GM21737 (cell line): ENCODE data around the gene FARSB.
A peak's percentile ranks its signal among the peaks of the same experiment; 100 is the strongest.
"Not testable (repeated sequence)": the region's sequence is repeated elsewhere in the genome, so short reads cannot be mapped to it uniquely, and the experiment has no call there.

ENCODE experiments used
- ATAC-seq: cut with Tn5 transposase; IDR thresholded peaks from one replicate; pipeline ENCODE4 v1.9.1; 2021; ENCODE audit warnings: mild to moderate bottlenecking, moderate library complexity; ENCODE audit not compliant: unreplicated experiment

Gene FARSB

DNA sequence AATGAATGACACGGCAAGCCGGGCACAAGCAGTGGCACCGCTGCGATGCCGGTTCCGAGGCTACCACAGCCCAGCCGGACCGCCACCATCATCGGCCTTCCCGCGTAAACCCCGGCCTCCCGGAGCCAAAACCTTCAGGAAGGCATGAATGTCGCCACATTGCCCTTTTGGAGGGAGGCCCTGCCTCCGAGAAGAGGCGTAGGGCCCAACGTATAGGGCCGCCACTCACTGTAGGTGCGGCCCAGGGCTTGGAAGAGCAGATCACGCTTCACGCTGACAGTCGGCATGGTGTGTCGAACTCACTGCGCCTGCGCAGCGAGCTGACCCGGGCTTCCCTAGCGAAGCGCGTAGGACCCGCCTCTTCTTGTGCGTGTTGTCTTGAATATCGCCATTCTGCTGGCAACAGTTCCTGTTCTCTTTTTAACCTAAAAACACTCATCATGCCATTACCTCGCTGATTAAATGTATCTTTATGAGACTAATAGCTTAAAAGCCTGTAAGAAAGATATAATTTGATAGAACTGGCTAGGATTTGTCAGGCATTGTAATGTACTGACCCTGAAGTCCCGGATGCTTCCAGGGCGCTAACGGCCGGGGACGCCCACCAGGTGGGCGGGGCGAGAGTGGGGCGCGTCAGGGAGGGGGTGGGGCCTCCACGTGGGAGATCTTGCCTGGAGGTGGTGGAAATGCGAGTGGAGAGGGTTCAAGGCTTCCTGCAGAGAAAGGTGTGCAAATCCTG is at the start of gene FARSB:
Gene FARSB, minus strand, starts transcription at position 306 of the 739 bp plus-strand sequence. Its CDS starts 19 bp downstream, at position 287.
- peak; percentile 90 for ATAC-seq

DNA sequence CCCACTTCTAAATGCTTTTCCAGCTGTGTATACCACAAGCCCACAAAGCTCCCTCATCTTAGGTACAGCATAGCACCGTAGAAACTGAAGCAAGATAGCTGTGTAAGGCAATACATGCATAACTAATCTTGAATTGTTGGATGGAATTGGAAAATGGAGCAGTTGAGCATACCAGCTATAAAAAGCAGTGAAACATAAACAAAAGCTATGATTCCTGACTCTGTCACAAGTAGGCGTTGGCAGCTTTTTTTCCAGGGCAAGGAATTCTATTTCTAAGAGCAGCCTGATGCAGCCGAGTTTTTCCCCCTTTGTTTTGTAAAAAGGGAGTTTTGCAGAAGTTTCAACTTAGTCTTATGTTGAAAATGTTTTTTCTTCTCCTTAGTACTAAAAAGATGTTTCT is 48.0 kb upstream of the FARSB start:
- ATAC-seq = no peak

DNA sequence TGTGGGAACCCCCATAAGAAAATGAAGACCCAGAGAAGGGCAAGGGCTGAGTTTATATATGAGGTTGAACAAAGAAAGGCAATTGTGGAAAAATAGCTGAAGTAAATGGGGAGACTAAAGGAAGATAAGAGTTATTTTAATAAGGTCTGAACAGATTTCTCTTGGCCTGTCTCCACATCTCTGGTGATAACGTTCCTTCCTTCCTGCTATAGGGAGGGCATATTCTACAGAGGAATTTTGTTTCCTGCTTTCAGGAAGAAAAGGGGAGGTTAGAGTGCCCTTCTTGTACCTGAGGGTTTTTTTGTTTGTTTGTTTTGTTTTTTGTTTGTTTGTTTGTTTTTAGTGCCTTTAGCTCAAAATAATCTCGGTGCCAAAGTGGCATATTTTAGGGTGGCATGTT is 47.2 kb upstream of the FARSB start:
- no peak for ATAC-seq

DNA sequence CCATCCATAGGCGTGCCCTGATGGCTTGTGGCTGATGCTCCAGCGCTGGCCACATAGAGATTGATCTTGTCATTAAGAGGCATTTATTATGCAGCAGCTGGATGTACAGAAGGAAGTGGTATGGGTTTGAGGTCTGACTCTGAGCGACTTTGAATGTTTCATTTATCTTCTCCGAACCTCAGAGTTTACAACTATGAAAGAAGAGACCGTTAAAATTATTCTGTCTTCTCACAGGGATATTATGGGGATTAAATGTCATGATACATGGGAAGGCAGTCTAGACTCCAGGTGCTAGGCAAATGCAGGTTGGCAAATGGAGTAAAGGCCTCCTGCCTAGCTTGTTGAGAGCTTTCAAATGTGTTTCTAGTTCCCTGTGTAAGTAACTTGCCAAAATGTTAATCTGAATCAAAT is 45.8 kb upstream of the FARSB start:
- no peak for ATAC-seq

DNA sequence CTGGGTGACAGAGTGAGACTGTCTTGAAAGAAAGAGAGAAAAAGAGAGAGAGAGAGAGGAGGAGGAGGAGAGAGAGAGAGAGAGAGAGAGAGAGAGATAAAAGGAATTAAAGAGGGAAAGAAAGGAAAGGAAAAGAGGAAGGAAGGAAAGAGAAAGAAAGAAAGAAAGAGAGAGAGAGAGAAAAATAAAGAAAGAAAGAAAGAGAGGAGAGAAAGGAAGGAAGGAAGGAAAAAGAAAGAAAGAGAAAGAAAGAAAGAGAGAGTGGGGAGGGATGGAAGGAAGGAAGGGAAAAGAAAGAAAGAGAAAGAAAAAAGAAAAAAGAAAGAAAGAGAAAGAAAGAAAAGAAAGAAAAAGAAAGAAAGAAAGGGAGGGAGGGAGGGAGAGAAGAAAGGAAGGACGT is 45.3 kb upstream of the FARSB start:
- ATAC-seq = no peak

DNA sequence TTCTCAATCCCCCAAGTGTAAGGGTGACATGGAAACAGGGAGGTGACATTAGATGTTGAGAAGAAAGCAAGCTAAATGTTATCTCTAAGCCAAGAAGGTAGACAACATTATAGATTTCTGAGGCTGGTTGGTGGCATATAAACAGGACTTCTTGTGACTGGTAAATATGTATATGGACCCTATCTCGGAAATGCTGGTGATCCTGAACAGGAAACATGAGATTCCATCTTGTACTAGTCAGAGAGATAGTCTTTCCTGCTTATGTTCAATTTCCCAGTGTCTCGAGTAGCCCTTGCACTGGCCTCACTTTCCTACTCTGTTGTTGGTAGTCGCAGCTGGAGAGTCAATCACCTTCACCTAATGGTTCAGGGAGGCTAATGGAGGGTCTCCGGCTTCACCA is 42.4 kb upstream of the FARSB start:
- no peak for ATAC-seq

DNA sequence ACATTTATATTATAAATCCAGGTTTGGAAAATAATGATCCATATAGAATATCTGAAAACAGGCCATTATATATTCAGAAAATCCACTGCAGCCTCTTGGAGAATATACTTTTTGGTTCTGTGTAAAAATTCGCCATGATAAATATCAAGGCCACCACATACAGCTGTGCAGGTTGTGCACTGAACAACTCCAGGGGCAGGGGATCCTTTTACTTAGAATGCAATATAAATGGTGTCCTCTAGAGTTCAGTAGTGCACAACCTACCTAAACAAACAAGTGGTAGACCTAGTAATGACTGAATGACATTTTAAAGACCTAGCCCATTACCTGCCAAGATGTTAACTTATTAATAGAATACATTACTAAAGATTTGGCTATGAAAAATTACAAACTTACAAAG is 37.9 kb upstream of the FARSB start:
- peak; percentile 68 for ATAC-seq

DNA sequence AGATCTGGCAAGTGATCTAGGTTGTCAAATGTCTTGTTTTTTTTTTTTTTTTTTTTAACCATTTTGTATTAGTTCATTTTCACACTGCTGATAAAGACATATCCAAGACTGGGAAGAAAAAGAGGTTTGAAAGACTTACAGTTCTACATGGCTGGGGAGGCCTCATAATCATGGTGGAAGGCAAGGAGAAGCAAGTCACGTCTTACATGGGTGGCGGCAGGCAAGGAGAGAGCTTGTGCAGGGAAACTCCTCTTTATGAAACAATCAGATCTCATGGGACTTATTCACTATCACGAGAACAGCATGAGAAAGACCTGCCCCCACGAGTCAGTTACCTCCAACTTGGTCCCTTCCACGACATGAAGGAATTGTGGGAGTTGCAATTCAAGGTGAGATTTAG is 37.5 kb upstream of the FARSB start:
- not testable (repeated sequence) for ATAC-seq

DNA sequence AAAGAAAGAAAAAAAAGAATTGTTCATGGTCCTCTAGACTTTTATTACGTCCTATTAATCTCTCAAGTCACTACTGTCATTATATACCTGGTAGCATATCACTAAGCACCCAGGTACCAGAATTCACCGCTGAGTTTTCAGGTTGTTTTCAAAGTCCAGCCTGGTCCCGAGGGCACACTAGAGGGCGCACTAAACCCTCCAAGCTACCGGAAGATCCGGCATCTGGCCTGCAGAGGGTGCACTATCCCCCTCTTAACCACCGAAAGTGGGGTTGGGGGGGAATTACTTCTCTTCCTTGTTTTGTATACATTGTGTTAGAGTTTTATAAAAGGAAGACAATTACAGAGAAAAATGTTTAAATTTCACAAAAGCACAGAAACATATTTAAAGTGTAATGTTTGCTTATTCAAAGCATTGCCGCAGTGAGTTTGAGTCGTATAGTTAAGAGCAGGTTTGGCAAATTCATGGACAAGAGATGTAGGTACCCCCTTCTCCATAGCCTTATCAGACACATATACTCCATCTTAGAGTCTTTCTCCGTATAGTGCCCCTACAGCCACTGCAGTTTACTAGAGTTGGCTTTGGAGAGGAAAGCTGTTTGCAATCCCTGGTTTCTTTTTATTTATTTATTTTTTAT is 34.8 kb upstream of the FARSB start:
- ATAC-seq = peak; percentile 95

DNA sequence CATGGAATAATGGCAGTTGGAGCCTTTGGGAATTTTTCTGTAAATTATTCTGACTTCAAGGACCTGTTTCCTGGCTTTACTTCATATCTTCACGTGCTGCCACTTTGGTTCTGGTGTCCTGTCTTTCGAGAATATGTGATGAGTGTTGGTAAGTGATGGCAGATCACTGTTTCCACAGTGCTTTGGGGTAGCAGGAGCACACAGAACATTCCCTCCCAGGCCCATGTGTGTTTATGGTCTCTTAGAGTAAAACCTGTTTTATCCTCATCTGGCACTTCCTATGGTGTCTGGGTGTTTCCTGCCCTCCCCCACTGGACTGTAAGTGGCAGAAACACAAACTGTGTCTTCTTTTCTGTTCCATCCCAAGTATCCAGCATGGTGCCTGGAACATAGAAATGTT is 33.4 kb upstream of the FARSB start:
- ATAC-seq = no peak

DNA sequence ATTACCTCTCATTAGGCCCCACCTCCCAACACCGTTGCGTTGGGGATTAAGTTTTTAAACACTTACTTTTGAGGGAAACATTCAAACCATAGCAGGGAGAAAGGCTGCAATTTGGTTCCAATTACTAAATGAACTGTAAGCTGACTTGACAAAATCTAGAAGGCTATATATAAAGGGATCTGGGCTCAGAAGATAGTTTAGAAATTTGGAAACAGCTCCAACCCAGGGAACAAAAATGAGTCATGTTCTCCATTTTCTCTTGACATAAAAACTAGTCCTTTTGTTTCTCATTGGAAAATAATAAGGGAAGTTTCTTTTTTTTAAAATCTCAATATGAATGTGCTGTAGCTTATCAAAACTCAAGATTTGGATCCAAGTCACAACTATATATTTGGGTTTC is 33.0 kb upstream of the FARSB start:
- ATAC-seq = no peak

DNA sequence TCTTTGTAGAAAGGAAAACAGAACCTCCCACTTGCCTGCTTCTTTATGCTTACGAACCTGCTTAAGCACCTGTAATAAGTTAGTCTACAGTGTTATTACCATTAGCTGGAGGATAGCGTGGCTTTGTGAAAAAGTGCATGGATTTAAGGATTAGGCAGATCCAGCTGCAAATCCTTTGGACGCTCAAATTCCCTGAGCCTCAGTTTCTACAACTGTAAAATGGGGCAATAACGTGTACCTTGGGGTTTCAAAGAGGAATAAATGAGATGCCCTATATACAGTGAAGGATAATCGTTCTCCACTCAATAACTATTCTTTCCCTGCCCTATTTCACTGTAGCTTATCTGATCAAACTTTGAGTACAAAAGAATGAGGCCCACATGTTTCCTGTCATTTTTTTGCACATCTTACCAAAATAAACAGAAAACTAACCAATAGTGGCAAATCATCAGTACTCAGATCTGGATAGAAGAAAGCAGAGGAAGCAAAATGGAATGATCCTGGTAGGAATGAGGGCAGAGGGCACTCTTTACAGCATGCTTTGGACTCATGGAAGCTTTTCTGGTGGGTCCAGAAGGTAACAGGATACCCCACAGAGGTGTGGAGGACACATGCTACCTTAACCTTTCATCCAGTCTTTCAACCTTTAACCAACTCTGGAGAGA is 30.3 kb upstream of the FARSB start:
- ATAC-seq = no peak

DNA sequence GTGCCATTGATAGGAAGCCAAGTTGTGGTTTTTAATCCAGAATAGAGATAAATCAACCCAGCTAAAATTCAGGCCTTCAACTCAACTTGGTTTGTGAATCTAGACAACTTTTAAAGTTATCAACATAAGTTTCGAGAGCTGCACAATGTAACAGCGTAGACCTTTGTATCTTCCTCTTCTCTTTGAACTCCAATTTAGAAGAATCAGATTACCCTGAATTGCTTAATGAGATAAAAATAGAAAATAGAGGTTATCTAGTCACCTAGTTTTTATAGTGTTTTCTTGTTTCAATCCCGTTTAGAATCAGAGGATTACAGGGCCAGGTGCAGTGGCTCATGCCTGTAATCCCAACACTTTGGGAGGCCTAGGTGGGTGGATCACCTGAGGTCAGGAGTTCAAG is 27.9 kb upstream of the FARSB start:
- no peak for ATAC-seq

DNA sequence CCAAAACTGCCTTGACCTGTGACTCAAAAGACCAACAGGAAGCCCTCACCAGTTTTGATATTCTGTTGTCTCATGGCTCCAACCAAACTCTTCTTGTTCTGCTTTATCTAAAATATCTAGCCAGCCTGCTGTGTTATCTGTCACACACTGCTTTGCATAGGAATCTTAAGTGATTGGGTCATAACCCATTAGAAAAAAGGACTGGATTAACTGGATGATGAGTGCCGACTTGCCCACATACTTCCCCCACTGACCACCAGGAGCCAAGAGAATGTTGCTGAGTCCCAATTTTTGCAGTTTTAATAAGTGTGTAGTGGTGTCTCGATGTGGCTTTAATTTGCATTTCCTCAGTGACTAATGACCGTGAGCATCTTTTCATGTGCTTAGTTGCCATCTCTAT is 22.1 kb upstream of the FARSB start:
- no peak for ATAC-seq

DNA sequence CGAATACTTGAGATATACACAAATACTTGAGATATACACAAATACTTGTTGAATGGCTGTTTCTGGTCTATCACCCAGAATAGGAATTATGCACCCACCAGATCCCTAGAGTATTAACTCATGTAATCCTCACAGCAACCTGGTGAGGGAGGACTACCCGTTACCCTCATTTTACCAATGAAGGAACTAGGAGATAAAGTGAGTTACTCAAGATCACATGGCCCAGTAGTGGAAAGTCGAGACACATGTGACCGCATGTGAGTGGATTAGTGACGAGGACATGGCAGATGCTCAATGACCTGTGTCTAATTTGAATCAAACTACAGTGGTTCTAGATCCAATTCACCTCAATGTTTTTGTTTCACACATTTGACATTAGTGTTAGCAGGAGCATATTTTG is 18.0 kb upstream of the FARSB start:
- ATAC-seq = no peak

DNA sequence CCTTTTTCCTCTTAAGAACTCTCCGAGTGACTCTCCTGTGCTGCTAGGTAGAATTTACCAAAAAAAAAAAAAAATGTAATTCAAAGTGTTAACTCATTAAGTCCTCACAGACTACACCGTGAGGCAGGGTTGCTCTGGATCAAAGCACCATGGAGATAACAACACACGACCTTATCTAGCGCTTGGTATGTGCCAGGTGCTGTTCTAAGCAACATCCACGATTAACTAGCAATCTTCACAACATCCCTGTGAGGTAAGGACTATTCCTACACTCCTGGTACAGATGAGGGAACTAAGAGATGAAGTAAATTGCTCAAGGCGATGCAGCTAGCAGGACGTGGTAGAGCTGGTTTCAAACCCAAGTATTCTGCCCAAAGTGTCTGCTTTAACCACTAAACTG is 17.4 kb upstream of the FARSB start:
- no peak for ATAC-seq

DNA sequence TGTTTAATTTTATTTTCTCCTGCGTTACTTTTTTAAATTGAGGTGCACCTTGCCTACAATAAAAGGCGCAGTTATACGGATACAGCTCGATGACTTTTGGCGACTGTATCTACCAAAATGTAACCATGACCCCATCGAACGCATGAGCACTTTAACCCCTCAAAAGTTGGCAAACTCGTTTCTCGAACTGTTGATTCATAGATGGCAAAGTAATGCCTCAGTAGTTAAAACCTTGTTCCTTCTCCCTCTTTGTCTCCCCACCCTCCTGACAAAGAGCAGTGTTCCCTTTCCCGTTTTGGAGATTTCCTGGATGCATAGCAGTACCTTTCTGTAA is 16.1 kb upstream of the FARSB start:
- no peak for ATAC-seq

DNA sequence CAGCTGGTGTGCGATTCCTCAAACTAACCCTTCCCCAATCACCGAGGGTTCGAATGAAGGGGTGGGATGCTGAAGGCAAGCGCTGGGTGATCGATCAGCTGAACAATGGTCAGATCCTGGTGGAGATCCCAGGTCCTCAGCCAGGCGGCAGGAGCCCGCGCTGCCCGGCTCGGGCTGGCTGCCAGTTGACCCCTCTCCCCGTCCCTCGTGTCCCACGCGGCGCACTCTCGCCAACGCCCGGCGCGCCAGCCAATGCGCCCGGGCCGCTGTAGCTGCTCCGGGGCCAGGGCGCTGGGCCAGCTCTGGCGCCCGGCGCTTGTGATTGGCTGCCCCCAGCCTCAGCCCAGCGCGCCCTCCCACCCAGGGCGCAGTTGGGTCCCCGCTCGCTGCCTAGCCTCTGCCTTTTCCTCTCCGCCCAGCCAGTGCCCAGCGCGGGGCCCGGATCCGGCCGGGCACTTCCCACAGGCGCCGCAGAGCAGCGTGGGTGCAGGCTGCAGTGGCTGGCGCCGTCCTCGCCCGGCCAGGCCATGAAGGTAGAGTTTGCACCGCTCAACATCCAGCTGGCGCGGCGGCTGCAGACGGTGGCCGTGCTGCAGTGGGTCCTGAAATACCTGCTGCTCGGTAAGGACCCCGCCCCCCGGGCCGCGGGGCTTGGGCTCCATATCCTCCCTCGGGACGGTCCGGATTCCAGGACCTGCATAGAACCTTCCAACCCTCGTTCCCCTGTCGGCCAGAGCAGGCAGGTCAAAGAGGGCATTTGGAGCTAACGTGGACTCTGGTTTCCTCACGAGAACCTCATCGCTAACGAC is 15.6 kb upstream of the FARSB start, which contains the start of gene MOGAT1:
Gene MOGAT1, plus strand, starts transcription at position 400 of the 809 bp plus-strand sequence. Its CDS starts 128 bp downstream, at position 528.
- ATAC-seq = no peak

DNA sequence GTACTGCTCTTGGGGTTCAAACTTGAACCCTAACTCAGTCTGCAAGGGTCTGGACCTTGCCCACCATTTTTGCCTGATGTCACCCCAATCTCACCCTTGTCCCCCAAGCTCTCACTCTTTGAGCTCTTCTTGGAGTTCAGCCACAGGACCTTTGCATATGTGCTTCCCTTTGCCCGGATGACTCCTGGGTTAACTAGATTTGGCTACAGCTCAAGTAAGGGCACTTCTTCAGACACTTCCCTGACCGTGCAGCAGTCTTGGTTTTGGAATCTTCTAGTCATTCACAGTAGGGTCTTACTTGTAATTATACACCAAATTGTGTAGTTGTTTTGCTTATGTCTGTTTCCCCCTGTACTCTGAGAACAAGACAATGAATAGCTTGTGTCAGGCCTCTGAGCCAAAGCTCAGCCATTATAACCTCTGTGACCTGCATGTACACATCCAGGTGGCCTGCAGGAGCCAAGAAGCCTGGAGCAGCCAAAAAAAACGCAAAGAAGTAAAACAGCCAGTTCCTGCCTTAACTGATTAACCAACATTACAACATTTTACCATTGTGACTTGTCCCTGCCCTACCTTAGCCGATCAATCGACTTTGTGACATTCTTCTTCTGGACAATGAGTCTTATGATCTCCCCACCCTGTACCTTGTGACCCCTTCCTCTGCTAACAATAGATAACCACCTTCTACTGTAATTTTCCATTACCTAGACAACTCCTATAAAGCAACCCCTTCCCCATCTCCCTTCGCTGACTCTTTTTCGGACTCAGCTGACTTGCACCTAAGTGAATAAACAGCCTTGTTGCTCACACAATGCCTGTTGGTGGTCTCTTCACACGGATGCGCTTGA is 14.5 kb upstream of the FARSB start:
- ATAC-seq = no peak

DNA sequence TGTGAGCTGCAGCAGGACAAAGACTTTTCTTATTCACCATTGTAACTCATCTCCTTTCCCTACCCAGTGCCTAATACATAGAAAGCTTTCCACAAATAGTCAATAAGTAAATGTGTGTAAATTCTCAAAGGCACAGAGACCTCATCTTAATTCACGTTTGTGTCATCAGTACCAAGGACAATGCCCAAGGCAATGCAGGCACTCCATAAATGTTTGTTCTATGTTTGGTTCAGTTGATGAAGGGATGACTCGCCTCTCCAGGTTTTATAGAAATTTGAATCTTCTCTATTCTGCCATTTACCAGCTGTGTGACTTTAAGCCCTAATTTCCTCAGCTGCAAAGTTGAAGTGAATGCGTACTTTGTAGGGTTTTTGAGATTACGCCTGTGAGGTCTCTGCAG is 13.5 kb upstream of the FARSB start:
- ATAC-seq = no peak
